Measurements from ENCODE around the gene FAM153A. TPM values are rescaled to one million over a fixed set of nuclear protein-coding genes. Genes with fewer than 3 reads are reported as not detected.
"Not testable (repeated sequence)": the region's sequence is repeated elsewhere in the genome, so short reads cannot be mapped to it uniquely, and the experiment has no call there.

Gene FAM153A
- total and polyA plus RNA-seq, 2 of the 4 experiments (the other 2 are of a cell fraction): not detected

DNA sequence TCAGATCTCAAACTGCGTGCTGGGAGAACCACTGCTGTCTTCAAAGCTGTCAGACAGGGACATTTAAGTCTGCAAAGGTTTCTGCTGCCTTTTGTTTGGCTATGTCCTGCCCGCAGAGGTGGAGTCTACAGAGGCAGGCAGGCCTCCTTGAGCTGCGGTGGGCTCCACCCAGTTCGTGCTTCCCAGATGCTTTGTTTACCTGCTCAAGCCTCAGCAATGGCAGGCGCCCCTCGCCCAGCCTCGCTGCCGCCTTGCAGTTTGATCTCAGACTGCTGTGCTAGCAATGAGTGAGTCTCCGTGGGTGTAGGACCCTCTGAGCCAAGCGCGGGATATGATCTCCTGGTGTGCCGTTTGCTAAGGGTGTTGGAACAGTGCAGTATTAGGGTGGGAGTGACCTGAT, 8.9 kb upstream of the FAM153A start:
- H3K23ac ChIP-seq (ENCODE audit: low read depth, low read length); intact Hi-C loops (cut with micrococcal nuclease); H3K9me3 ChIP-seq (ENCODE audit: control insufficient read depth, insufficient read depth, low read length); H3K36me3 ChIP-seq (ENCODE audit: control insufficient read depth, insufficient read depth, low read length); H2AFZ ChIP-seq (replicated peaks; ENCODE audit: low read length, poor library complexity); H4K8ac ChIP-seq (ENCODE audit: low read depth in 2 of 2, low read length in 2 of 2); H3K14ac ChIP-seq (replicated peaks; ENCODE audit: low read depth, low read length); CTCF ChIA-PET; DNase-seq; H3K27me3 ChIP-seq (ENCODE audit: control insufficient read depth, insufficient read depth, low read length); H3K56ac ChIP-seq (ENCODE audit: extremely low read depth, insufficient read depth, low read length); H4K5ac ChIP-seq (ENCODE audit: low read depth, low read length); H3K4ac ChIP-seq (ENCODE audit: low read depth, low read length); H2AK9ac ChIP-seq (replicated peaks; ENCODE audit: low read depth, low read length, poor library complexity); H3K9me1 ChIP-seq (ENCODE audit: insufficient read depth, low read length); H2BK120ac ChIP-seq (ENCODE audit: low read depth, low read length); H2BK5ac ChIP-seq (ENCODE audit: low read depth, low read length, poor library complexity, severe bottlenecking); H3K79me1 ChIP-seq (ENCODE audit: low read depth in 1 of 2, low read length in 2 of 2); H3K4me1 ChIP-seq (ENCODE audit: control insufficient read depth, insufficient read depth, low read length); H2BK15ac ChIP-seq (ENCODE audit: low read depth, low read length); POLR2A ChIA-PET (ENCODE audit: unreplicated experiment); in situ Hi-C loops (cut with MboI; ENCODE audit: low sequenced_read_pairs); BruUV-seq (replicated peaks); H3K9ac ChIP-seq (ENCODE audit: low read depth, low read length); H3K18ac ChIP-seq (ENCODE audit: low read depth, low read length); H2BK20ac ChIP-seq (ENCODE audit: low read depth, low read length); H2AK5ac ChIP-seq (ENCODE audit: low read depth, low read length); H4K91ac ChIP-seq (ENCODE audit: insufficient read depth, low read depth, low read length); H3K4me2 ChIP-seq (ENCODE audit: low read depth, low read length); H4K20me1 ChIP-seq (ENCODE audit: insufficient read depth, low read length); ATAC-seq (ENCODE audit: low read depth); H3K4me3 ChIP-seq (ENCODE audit: insufficient read depth, low read depth, low read length); H3K27ac ChIP-seq (ENCODE audit: insufficient read depth, low read length); dilution Hi-C loops (cut with HindIII; ENCODE audit: low sequenced_read_pairs, unreplicated experiment): not testable (repeated sequence)
- WGBS, 2 experiments (ENCODE audit: extremely low coverage in 2 of 2, insufficient read length in 1 of 2): 100% methylated on average over 1 of the region's 12 CpGs; no CpG with 5 or more reads in 1 of the 2 experiments

DNA sequence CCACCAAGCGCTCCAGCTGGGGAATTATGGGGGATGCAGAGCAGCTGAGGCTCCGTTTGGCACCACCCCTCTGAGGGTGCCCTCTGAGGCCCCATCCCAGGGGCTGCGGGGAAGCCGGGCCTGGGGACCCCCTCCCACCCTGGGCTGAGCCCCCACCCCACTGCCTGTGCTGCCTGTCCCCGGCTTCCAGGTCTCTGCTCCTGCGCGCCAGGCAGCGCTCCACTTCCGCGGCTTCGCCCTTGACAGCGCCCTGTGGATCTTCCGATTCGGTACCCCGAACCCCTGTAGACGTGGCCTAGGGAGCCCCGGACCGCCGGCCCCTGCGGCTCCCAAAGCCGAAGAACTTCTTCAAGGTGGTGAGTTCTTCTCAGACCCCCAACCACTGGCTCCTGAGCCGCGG, 530 bp downstream of the FAM153A start:
- H3K79me1 ChIP-seq (ENCODE audit: low read depth in 1 of 2, low read length in 2 of 2); H3K27me3 ChIP-seq (ENCODE audit: control insufficient read depth, insufficient read depth, low read length); H2BK20ac ChIP-seq (ENCODE audit: low read depth, low read length); H3K9me1 ChIP-seq (ENCODE audit: insufficient read depth, low read length); H2BK120ac ChIP-seq (ENCODE audit: low read depth, low read length); H2BK5ac ChIP-seq (ENCODE audit: low read depth, low read length, poor library complexity, severe bottlenecking); H3K9ac ChIP-seq (ENCODE audit: low read depth, low read length); intact Hi-C loops (cut with micrococcal nuclease); H3K23ac ChIP-seq (ENCODE audit: low read depth, low read length); H2AK9ac ChIP-seq (replicated peaks; ENCODE audit: low read depth, low read length, poor library complexity); DNase-seq; H3K56ac ChIP-seq (ENCODE audit: extremely low read depth, insufficient read depth, low read length); H2AFZ ChIP-seq (replicated peaks; ENCODE audit: low read length, poor library complexity); dilution Hi-C loops (cut with HindIII; ENCODE audit: low sequenced_read_pairs, unreplicated experiment); POLR2A ChIA-PET (ENCODE audit: unreplicated experiment); H3K4ac ChIP-seq (ENCODE audit: low read depth, low read length); H4K5ac ChIP-seq (ENCODE audit: low read depth, low read length); H4K8ac ChIP-seq (ENCODE audit: low read depth in 2 of 2, low read length in 2 of 2); H2BK15ac ChIP-seq (ENCODE audit: low read depth, low read length); CTCF ChIA-PET; BruUV-seq (replicated peaks); H3K9me3 ChIP-seq (ENCODE audit: control insufficient read depth, insufficient read depth, low read length); H3K18ac ChIP-seq (ENCODE audit: low read depth, low read length); H4K20me1 ChIP-seq (ENCODE audit: insufficient read depth, low read length); H4K91ac ChIP-seq (ENCODE audit: insufficient read depth, low read depth, low read length); in situ Hi-C loops (cut with MboI; ENCODE audit: low sequenced_read_pairs); H3K14ac ChIP-seq (replicated peaks; ENCODE audit: low read depth, low read length); H3K4me1 ChIP-seq (ENCODE audit: control insufficient read depth, insufficient read depth, low read length); H3K36me3 ChIP-seq (ENCODE audit: control insufficient read depth, insufficient read depth, low read length); H3K4me3 ChIP-seq (ENCODE audit: insufficient read depth, low read depth, low read length); ATAC-seq (ENCODE audit: low read depth); H3K4me2 ChIP-seq (ENCODE audit: low read depth, low read length); H3K27ac ChIP-seq (ENCODE audit: insufficient read depth, low read length); H2AK5ac ChIP-seq (ENCODE audit: low read depth, low read length): not testable (repeated sequence)
- WGBS, 2 experiments (ENCODE audit: extremely low coverage in 2 of 2, insufficient read length in 1 of 2): no CpG with 5 or more reads among the region's 23 CpGs

Measured in IMR-90 (cell line).